ENCODE data around the gene MRPS11. TPM values are rescaled to one million over a fixed set of nuclear protein-coding genes. Genes with fewer than 3 reads are reported as not detected.

MRPS11 gene
- total RNA-seq, 1 experiment from 2014 or later: 47.4 TPM

GRCh38 chr15:88479169-88479568 lies 11.7 kb downstream of the MRPS11 start:
- ChIA-PET POLR2A (no interaction called here), CTCF (interaction anchor here (1.1 kb wide), 1 partner anchor 135 kb away, joined by 3 read pairs; no protein-coding TSS in a partner anchor), RAD21 (ENCODE audit: low non-redundant PET in 1 of 2, low total read pairs in 2 of 2, uncharacterized antibody in 2 of 2, unreplicated experiment in 2 of 2) (no interaction called here)
- Histone ChIP-seq H3K9ac (ENCODE audit: low read length) (no peak overlapping the region), H3K36me3 (ENCODE audit: control insufficient read depth in 1 of 2, insufficient read depth in 2 of 2, low read length in 2 of 2) (peaks cover 6 to 15% of the 10 kb centered on the region in 2 experiments; a peak in 2 of 4 replicates), H4K20me1 (ENCODE audit: insufficient read depth) (no peaks in the 10 kb centered on the region; the same call in 1 of the 2 replicates), H3K9me2 (ENCODE audit: insufficient read depth) (no peaks in the 10 kb centered on the region), H3K4me1 (ENCODE audit: control insufficient read depth in 1 of 2, insufficient read depth in 2 of 2, low read length in 2 of 2) (no peaks in the 10 kb centered on the region), H3K27me3 (ENCODE audit: insufficient read depth, low read length) (no peaks in the 10 kb centered on the region), H2AFZ (ENCODE audit: low read depth, low read length, poor library complexity, severe bottlenecking) (no peak overlapping the region), H3K4me2 (ENCODE audit: low read length) (no peak overlapping the region), H3K27ac (ENCODE audit: low read depth, low read length) (no peak overlapping the region), H3K79me2 (ENCODE audit: insufficient read depth, low read length) (no peaks in the 10 kb centered on the region), H3K4me3 (replicated peaks in 1 of 2; ENCODE audit: low read depth in 1 of 2, low read length in 2 of 2) (no peak overlapping the region), H3K9me3 (ENCODE audit: control insufficient read depth in 1 of 2, insufficient read depth in 1 of 2, low read depth in 1 of 2, low read length in 2 of 2) (no peaks in the 10 kb centered on the region)
- BruUV-seq (replicated peaks): no TSS peak
- ATAC-seq (peak; percentile 48; the same call in 1 of the 2 replicates), DNase-seq (ENCODE audit: low read depth, low spot score) (no peak)
- intact Hi-C loops (cut with micrococcal nuclease): no loop called here
- TF ChIP-seq CTCF (IDR thresholded peaks at IDR 0.05 in 2 of 3, conservative IDR thresholded peaks at IDR 0.05 in 1 of 3; ENCODE audit: borderline replicate concordance in 1 of 3, insufficient read depth in 1 of 3, low read depth in 2 of 3, low read length in 2 of 3) (0 out of 6 replicates have a peak, but pooled peaks of 1 of the 3 experiments have one; percentile 13), ZNF274 (IDR thresholded peaks at IDR 0.05; ENCODE audit: low read depth, low read length) (no peak)

DNA sequence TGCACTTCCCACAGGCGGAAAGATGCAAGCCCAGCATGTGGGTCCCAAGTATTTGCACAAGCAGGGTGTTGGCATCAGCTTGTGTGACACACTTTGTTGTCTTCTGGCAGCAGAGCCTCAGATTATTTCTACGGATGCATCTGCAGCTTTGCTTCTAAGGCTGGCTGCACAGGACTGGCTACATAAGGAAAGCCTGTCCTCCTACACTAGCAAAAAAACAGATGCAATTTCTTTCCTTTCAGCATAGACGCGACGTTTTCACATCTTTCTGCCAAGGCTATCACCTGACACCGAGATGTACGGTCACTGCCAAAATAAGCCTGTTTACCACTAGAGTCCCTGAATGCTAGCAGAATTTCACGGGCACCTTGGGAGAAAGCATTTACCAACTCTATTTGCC lies 13.5 kb downstream of the MRPS11 start:
- H3K4me1 ChIP-seq (ENCODE audit: control insufficient read depth in 1 of 2, insufficient read depth in 2 of 2, low read length in 2 of 2): no peaks in the 10 kb centered on the region
- no peak overlapping the region for H3K4me2 ChIP-seq (ENCODE audit: low read length)
- no peak overlapping the region for H2AFZ ChIP-seq (ENCODE audit: low read depth, low read length, poor library complexity, severe bottlenecking)
- ChIA-PET CTCF (no interaction called here), RAD21 (ENCODE audit: low non-redundant PET in 1 of 2, low total read pairs in 2 of 2, uncharacterized antibody in 2 of 2, unreplicated experiment in 2 of 2) (no interaction called here), POLR2A (no interaction called here)
- H3K36me3 ChIP-seq (ENCODE audit: control insufficient read depth in 1 of 2, insufficient read depth in 2 of 2, low read length in 2 of 2): peaks cover 6 to 13% of the 10 kb centered on the region in 2 experiments; a peak in 2 of 4 replicates
- no peaks in the 10 kb centered on the region for H3K27me3 ChIP-seq (ENCODE audit: insufficient read depth, low read length)
- TF ChIP-seq FOSL1 (IDR thresholded peaks at IDR 0.05; ENCODE audit: low read depth) (no peak), POLR2AphosphoS5 (IDR thresholded peaks at IDR 0.05; ENCODE audit: low read depth, low read length) (no peak), RAD21 (IDR thresholded peaks at IDR 0.05; ENCODE audit: low read depth) (no peak)
- BruUV-seq (replicated peaks): no TSS peak
- no peak overlapping the region for H3K4me3 ChIP-seq (replicated peaks in 1 of 2; ENCODE audit: low read depth in 1 of 2, low read length in 2 of 2)
- ATAC-seq (no peak), DNase-seq (ENCODE audit: low read depth, low spot score) (no peak)
- H3K27ac ChIP-seq (ENCODE audit: low read depth, low read length): no peak overlapping the region
- no peak overlapping the region for H3K9ac ChIP-seq (ENCODE audit: low read length)
- no peaks in the 10 kb centered on the region; the same call in 1 of the 2 replicates for H4K20me1 ChIP-seq (ENCODE audit: insufficient read depth)
- H3K79me2 ChIP-seq (ENCODE audit: insufficient read depth, low read length): no peaks in the 10 kb centered on the region
- intact Hi-C loops (cut with micrococcal nuclease): no loop called here
- H3K9me2 ChIP-seq (ENCODE audit: insufficient read depth): no peaks in the 10 kb centered on the region
- H3K9me3 ChIP-seq (ENCODE audit: control insufficient read depth in 1 of 2, insufficient read depth in 1 of 2, low read depth in 1 of 2, low read length in 2 of 2): no peaks in the 10 kb centered on the region

Data from HCT116 (cell line).